ENCODE results near the gene ATP2B2.

Gene ATP2B2

GRCh38 chr3:10426346-10427220 lies 78.8 kb downstream of the ATP2B2 start:
- POLR2A ChIA-PET, result no interaction called here
- no peak overlapping the region for H3K27ac ChIP-seq (ENCODE audit: extremely low read depth, low read depth, low read length)

GRCh38 chr3:10423171-10423882 lies 82.1 kb downstream of the ATP2B2 start:
- Histone ChIP-seq H3K4me1 (ENCODE audit: control insufficient read depth, insufficient read depth, low read length) (no peaks in the 10 kb centered on the region), H3K36me3 (ENCODE audit: control insufficient read depth in 2 of 2, insufficient read depth in 1 of 2, low read length in 2 of 2) (no peaks in the 10 kb centered on the region), H3K27ac (ENCODE audit: extremely low read depth, low read depth, low read length) (no peak overlapping the region), H3K9me3 (ENCODE audit: control insufficient read depth, insufficient read depth, low read depth, low read length) (no peaks in the 10 kb centered on the region), H3K4me3 (ENCODE audit: low read depth, low read length) (no peak overlapping the region)
- CTCF ChIA-PET, result interaction anchor here (1.0 to 1.1 kb wide), 2 partner anchors 13 to 80 kb away, joined by 3 to 4 read pairs; no protein-coding TSS in a partner anchor
- TF ChIP-seq SP2 (tag by site-specific recombination; IDR thresholded peaks at IDR 0.05) (no peak), ZNF530 (tag by site-specific recombination; IDR thresholded peaks at IDR 0.05; ENCODE audit: low read depth) (no peak), ZNF280C (tag by site-specific recombination; IDR thresholded peaks at IDR 0.05) (no peak), ZNF274 (IDR thresholded peaks at IDR 0.05; ENCODE audit: low read length) (no peak), ZNF274 (tag by site-specific recombination; IDR thresholded peaks at IDR 0.05; ENCODE audit: borderline replicate concordance) (no peak), ZNF292 (tag by site-specific recombination; IDR thresholded peaks at IDR 0.05; ENCODE audit: borderline replicate concordance, low read depth) (no peak), ZNF76 (tag by site-specific recombination; IDR thresholded peaks at IDR 0.05; ENCODE audit: borderline replicate concordance, low read depth) (no peak), GFI1B (tag by site-specific recombination; IDR thresholded peaks at IDR 0.05) (no peak), ZNF24 (tag by site-specific recombination; IDR thresholded peaks at IDR 0.05) (no peak), ZNF548 (tag by site-specific recombination; IDR thresholded peaks at IDR 0.05) (no peak), BCL11B (tag by site-specific recombination; IDR thresholded peaks at IDR 0.05; ENCODE audit: low read depth) (no peak), ZNF341 (tag by site-specific recombination; IDR thresholded peaks at IDR 0.05; ENCODE audit: low read depth) (no peak), ZNF645 (tag by site-specific recombination; IDR thresholded peaks at IDR 0.05) (no peak), ZSCAN16 (tag by site-specific recombination; IDR thresholded peaks at IDR 0.05) (no peak), ZNF510 (tag by site-specific recombination; IDR thresholded peaks at IDR 0.05; ENCODE audit: insufficient replicate concordance) (no peak), ZNF416 (tag by site-specific recombination; IDR thresholded peaks at IDR 0.05) (no peak), ZNF132 (tag by site-specific recombination; IDR thresholded peaks at IDR 0.05; ENCODE audit: borderline replicate concordance) (no peak)
- TF ChIP-seq, protein P1, sequence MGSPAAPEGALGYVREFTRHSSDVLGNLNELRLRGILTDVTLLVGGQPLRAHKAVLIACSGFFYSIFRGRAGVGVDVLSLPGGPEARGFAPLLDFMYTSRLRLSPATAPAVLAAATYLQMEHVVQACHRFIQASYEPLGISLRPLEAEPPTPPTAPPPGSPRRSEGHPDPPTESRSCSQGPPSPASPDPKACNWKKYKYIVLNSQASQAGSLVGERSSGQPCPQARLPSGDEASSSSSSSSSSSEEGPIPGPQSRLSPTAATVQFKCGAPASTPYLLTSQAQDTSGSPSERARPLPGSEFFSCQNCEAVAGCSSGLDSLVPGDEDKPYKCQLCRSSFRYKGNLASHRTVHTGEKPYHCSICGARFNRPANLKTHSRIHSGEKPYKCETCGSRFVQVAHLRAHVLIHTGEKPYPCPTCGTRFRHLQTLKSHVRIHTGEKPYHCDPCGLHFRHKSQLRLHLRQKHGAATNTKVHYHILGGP (tag by site-specific recombination; IDR thresholded peaks at IDR 0.05), result no peak
- TF ChIP-seq, protein P2, sequence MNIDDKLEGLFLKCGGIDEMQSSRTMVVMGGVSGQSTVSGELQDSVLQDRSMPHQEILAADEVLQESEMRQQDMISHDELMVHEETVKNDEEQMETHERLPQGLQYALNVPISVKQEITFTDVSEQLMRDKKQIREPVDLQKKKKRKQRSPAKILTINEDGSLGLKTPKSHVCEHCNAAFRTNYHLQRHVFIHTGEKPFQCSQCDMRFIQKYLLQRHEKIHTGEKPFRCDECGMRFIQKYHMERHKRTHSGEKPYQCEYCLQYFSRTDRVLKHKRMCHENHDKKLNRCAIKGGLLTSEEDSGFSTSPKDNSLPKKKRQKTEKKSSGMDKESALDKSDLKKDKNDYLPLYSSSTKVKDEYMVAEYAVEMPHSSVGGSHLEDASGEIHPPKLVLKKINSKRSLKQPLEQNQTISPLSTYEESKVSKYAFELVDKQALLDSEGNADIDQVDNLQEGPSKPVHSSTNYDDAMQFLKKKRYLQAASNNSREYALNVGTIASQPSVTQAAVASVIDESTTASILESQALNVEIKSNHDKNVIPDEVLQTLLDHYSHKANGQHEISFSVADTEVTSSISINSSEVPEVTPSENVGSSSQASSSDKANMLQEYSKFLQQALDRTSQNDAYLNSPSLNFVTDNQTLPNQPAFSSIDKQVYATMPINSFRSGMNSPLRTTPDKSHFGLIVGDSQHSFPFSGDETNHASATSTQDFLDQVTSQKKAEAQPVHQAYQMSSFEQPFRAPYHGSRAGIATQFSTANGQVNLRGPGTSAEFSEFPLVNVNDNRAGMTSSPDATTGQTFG (tag by site-specific recombination; IDR thresholded peaks at IDR 0.05; ENCODE audit: borderline replicate concordance), result no peak
- POLR2A ChIA-PET, result no interaction called here

More at GRCh38 chr3:10426346-10427220, 78.8 kb downstream of the ATP2B2 start:
- no peaks in the 10 kb centered on the region for H3K4me1 ChIP-seq (ENCODE audit: control insufficient read depth, insufficient read depth, low read length)
- no peaks in the 10 kb centered on the region for H3K9me3 ChIP-seq (ENCODE audit: control insufficient read depth, insufficient read depth, low read depth, low read length)
- TF ChIP-seq ZNF335 (tag by site-specific recombination; conservative IDR thresholded peaks at IDR 0.05), result no peak
- TF ChIP-seq OSR2 (tag by site-specific recombination; IDR thresholded peaks at IDR 0.05), result no peak
- no peak for TF ChIP-seq ZXDB (tag by site-specific recombination; IDR thresholded peaks at IDR 0.05)
- no peak for TF ChIP-seq ZFP3 (tag by site-specific recombination; IDR thresholded peaks at IDR 0.05; ENCODE audit: low read depth)
- TF ChIP-seq GLIS1 (tag by site-specific recombination; IDR thresholded peaks at IDR 0.05), result no peak
- TF ChIP-seq ZNF157 (tag by site-specific recombination; IDR thresholded peaks at IDR 0.05), result no peak
- no peak for TF ChIP-seq ZNF776 (tag by site-specific recombination; IDR thresholded peaks at IDR 0.05; ENCODE audit: borderline replicate concordance)
- no peak for TF ChIP-seq ZBTB21 (tag by site-specific recombination; IDR thresholded peaks at IDR 0.05)
- TF ChIP-seq ZNF423 (tag by site-specific recombination; IDR thresholded peaks at IDR 0.05), result no peak
- no peak for TF ChIP-seq ZNF621 (tag by site-specific recombination; IDR thresholded peaks at IDR 0.05)
- H3K4me3 ChIP-seq (ENCODE audit: low read depth, low read length), result no peak overlapping the region
- no peaks in the 10 kb centered on the region for H3K36me3 ChIP-seq (ENCODE audit: control insufficient read depth in 2 of 2, insufficient read depth in 1 of 2, low read length in 2 of 2)
- CTCF ChIA-PET, result interaction anchor here (0.9 to 1.2 kb wide), 2 partner anchors 69 to 312 kb away, joined by 3 read pairs; no protein-coding TSS in a partner anchor
